GM12878 (cell line): ENCODE results near the gene VDR.

Experiments used
- GABPA ChIP-seq: IDR thresholded peaks from 2 replicates; pipeline ENCODE4 v1.6.1; 2014; ENCODE audit warnings: antibody characterized with exemption, low read depth, mild to moderate bottlenecking, inconsistent platforms
- RFX5 ChIP-seq: IDR thresholded peaks from 2 replicates; pipeline ENCODE4 v1.6.1; 2011; ENCODE audit warnings: low read depth, low read length, improper control_type of control experiment

DNA sequence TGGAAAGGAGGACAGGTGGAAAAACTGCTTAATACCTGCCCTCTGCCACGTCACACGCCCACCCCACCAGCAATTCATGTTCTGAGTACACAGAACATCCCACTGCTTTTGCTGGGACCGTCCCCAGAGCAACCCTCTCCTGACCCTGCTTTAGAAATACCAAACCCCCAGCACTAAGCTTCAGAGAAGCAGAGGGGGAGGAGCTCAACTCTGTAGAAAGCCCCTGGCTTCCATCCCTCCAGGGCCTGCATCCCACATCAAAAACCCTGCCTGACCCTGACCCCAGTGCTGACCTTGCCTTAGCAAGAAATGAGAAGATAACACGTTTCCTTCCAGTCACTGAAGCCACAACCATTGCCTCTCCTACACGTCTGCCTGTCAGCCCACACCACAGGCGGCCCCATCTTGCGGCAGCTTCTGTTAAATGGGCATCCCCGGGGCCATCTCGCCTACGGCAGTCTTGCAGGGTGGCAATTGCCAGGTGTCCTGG lies 19.7 kb downstream of the VDR start:
- TF ChIP-seq GABPA = no peak
- TF ChIP-seq RFX5 = no peak
